HG03280 (cell line): ENCODE data around the gene FMN1.
"Not testable (repeated sequence)": the region's sequence is repeated elsewhere in the genome, so short reads cannot be mapped to it uniquely, and the experiment has no call there.

Source experiments
- ATAC-seq: cut with Tn5 transposase; IDR thresholded peaks from one replicate; pipeline ENCODE4 v1.9.1; 2021; ENCODE audit warnings: mild to moderate bottlenecking, moderate library complexity; ENCODE audit not compliant: unreplicated experiment

Gene FMN1

GRCh38 chr15:32983679-32984078 is 210.8 kb downstream of the FMN1 start:
- ATAC-seq: no peak

- ATAC-seq: no peak
These were observed 212.5 kb downstream of the FMN1 start for GRCh38 chr15:32982001-32982400.

GRCh38 chr15:32981536-32981935 is 213.0 kb downstream of the FMN1 start:
- ATAC-seq: no peak

- ATAC-seq: no peak
These were observed 214.8 kb downstream of the FMN1 start for GRCh38 chr15:32979710-32980109.

GRCh38 chr15:32977506-32977905 is 217.0 kb downstream of the FMN1 start:
- no peak for ATAC-seq

GRCh38 chr15:32974691-32975090 is 219.8 kb downstream of the FMN1 start:
- ATAC-seq: no peak

GRCh38 chr15:32972686-32973085 is 221.8 kb downstream of the FMN1 start:
- ATAC-seq: no peak

- ATAC-seq: no peak
These were observed 223.7 kb downstream of the FMN1 start for GRCh38 chr15:32970847-32971246.

GRCh38 chr15:32967521-32967920 is 227.0 kb downstream of the FMN1 start:
- no peak for ATAC-seq

- no peak for ATAC-seq
These were observed 228.0 kb downstream of the FMN1 start for GRCh38 chr15:32966512-32966911.

GRCh38 chr15:32965897-32966296 is 228.6 kb downstream of the FMN1 start:
- ATAC-seq: no peak

- ATAC-seq: no peak
These were observed 235.4 kb downstream of the FMN1 start for GRCh38 chr15:32959077-32959476.

GRCh38 chr15:32957219-32957618 is 237.3 kb downstream of the FMN1 start:
- no peak for ATAC-seq

GRCh38 chr15:32956711-32957110 is 237.8 kb downstream of the FMN1 start:
- no peak for ATAC-seq

- ATAC-seq: no peak
These were observed 238.5 kb downstream of the FMN1 start for GRCh38 chr15:32956006-32956405.

GRCh38 chr15:32953533-32953910 is 241.0 kb downstream of the FMN1 start:
- no peak for ATAC-seq

- ATAC-seq: no peak
These were observed 241.5 kb downstream of the FMN1 start for GRCh38 chr15:32952901-32953532.

- no peak for ATAC-seq
These were observed 242.6 kb downstream of the FMN1 start for GRCh38 chr15:32951736-32952464.

- ATAC-seq: not testable (repeated sequence)
These were observed 244.5 kb downstream of the FMN1 start for GRCh38 chr15:32950051-32950450.

GRCh38 chr15:32946210-32946609 is 248.3 kb downstream of the FMN1 start:
- no peak for ATAC-seq

GRCh38 chr15:32944431-32944830 is 250.1 kb downstream of the FMN1 start:
- ATAC-seq: no peak

GRCh38 chr15:32943711-32944110 is 250.8 kb downstream of the FMN1 start:
- no peak for ATAC-seq

GRCh38 chr15:32942401-32942841 is 252.1 kb downstream of the FMN1 start:
- ATAC-seq: no peak
